GM19043 (cell line): ENCODE measurements around the gene PNLIP.

Source experiments
- ATAC-seq: cut with Tn5 transposase; IDR thresholded peaks from one replicate; pipeline ENCODE4 v1.9.1; 2021; ENCODE audit warnings: low read depth; ENCODE audit not compliant: unreplicated experiment

PNLIP gene

GRCh38 chr10:116612107-116612769 is 66.5 kb downstream of the PNLIP start:
- no peak for ATAC-seq

- ATAC-seq, result no peak
These were observed 67.7 kb downstream of the PNLIP start for GRCh38 chr10:116613471-116613870.

GRCh38 chr10:116614796-116615195 is 69.1 kb downstream of the PNLIP start:
- no peak for ATAC-seq

- ATAC-seq, result no peak
These were observed 69.6 kb downstream of the PNLIP start for GRCh38 chr10:116615199-116615776.
